ENCODE measurements around the gene NDST4.

NDST4 gene

DNA sequence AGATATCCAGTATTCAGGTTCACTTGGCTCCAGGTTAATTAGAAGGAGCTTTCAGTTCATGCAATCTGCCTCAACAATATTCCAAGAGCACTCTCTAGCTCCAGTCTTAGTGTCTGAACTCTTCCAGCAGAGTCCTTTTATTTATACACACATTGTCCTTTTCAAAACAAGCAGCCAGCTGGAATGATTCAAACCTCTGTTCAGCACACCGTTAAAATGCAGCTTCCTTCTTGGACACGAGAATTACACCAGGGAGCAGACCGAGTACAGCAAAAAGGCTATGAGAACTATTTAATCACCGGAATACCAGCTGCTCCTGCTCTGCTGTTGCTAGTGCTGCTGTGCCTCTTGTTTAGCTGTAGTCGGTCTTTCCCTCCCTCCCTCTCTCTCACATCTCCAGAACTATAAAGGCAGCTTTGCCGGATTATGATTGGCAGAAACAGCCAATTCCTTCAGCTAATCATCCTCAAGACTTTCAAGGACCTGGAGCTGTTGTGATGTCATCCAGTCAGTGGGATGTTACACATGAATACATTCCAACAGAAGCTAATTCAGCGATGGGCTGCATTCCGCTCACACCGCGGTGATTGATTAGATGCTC, at the start of gene NDST4:
Gene NDST4, minus strand, starts transcription at position 115 of the 601 bp plus-strand sequence. CDS start 36,584 bp downstream, outside the sequence.
- DNase-seq, result no peak

DNA sequence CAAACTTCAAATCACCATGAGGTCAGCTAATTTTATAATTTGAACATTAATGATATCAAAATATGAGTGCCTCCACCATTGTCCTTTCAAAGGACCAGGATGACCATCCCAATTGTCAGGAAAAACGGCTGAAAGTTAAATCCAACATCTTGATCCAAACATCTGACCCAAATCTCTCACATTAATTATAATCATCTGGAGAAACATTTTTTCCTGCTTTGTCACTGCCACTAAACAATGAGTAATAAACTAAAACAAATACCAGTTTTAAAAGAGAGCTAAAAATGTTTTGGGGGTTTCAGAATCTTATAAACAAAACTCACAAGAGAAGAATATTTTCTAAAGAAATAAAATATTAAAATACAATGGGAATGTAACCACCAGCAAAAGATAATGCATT, 45.7 kb upstream of the NDST4 start:
- DNase-seq, result no peak

DNA sequence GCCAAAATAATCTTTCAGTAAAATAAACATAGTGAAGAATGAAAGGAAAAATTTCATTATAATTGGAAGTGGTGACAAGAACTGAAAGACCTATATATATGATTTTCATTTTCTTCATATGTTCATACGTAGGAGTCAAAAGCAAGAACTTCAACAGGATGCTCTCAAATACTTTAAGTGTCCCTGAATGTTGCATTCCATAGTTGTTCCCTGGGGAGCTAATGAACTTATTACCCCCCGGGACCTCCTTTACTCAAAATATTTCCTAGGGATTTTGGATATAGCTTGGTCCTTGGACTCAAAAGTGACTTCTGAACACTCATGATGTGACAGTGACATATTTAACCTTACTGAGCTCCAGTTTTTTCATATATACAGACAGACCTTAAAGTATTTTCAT, 44.9 kb upstream of the NDST4 start:
- DNase-seq, result no peak

DNA sequence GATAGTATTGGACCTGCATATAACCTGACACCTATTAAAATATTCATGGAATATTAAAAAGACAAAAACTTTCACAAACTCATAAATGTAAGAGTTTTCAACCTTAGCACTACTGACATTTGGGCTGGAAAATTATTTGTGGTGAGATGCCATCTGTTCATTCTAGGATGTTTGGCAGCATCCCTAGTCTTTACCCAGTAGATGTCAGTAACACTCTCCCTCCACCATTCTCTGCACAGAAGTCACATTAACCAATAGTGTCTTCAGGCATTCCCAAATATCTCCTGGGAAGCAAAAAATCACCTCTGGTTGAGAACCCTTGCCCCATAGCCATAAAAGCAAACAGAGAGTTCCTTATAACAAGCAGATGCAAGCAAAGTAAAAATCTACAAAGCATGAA, 41.4 kb upstream of the NDST4 start:
- DNase-seq, result no peak

DNA sequence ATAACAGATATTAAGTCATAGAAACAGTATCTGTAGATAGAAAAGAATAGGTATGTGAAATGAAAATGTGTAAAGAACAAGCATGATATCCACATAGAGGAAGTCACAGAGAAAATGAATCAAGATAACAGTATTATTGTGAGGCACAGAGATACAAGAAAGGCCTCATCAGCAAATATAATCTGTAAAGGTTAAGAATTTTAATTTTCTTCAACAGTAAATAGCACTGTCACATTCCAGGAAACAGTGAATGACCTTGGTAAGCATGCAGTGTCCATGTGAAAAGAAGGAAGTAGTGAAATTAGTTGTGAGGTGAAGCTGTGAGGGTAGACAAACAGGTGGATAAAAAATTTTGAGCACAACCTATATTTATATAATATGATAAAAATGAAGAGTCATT, 39.5 kb upstream of the NDST4 start:
- DNase-seq, result no peak

DNA sequence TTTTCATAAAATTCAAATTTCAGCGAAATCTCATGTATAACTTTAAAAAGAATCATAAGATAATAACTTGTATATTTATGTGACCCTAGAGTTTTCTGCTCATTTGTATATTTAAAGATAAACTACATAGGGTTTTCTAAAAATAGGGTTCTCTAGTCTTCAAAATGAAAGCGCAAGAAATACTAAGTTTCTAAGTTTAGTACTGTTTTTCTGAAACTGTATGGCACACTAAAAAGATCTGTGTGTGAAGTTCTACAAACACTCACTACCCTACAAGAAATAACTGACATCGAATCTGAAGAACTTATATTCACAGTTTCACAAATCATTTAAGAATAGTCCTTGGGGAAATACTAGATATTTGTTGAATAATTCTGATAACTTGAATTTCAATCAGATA, 38.7 kb upstream of the NDST4 start:
- DNase-seq, result no peak

DNA sequence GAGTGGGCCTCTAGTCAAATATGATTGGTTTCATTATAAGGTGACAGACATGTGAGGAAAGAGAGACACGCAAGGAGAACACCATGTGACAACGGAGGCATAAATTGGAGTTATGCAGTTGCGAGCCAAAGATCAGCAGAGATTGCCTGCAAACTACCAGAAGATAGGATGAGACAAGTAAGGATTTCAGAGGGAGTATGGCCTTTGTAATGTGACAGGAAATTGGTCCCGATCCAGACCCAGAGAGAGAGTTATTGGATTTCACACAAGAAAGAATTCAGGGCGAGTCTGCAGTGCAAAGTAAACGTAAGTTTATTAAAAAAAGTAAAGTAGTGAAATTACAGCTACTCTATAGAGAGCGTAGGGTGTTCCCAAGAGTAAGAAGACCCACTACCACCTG, 35.7 kb upstream of the NDST4 start:
- DNase-seq, result no peak

DNA sequence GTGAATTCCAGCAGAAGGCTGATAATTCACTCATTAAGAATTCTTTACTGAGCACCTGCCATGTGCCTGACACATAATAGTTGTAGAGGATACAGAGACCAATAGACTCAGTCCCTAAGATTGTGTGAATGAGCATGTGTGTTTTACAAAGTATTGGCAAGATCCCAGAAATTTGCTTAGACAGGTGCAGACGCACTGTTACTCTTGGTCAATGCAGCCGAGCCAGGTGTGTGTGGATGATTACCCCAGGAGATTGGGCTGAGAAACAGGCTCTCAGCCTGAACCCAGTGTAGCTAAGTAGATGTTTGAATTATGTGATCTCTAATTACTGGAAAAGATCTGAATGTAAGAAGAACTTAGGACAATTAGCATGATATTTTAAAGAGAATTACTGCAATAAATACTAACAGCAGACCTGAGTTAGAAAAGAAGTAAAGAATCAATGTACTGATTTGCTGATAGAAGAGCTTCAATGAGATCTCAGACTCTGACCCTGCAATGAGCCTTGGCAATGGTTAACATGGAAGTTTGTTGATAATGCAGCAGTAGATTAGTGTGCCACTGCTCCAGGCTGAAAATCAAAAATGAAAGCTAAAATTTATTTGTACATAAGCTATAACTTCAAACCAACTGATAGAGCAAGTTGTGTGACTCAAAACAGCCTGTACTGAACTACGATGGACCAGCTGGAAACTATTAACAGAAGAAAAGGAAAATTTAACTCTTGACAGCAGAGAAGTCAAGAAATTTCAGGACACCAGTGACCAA, 32.2 kb upstream of the NDST4 start:
- DNase-seq, result no peak

DNA sequence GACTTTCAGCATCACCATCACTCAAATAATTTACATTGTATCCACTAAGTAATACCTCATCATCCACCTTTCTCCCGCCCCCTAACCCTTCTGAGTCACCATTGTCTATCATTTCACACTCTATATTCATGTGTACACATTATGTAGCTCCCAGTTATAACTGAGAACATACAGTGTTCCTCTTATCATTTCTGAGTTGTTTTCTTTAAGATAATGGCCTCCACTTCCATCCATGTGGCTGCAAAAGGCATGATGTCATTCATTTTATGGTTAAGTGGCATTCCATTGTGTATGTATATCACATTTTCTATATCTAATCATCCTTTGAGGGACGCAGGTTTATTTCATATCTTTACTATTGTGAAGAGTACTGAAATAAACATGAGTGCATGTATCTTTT, 14.6 kb upstream of the NDST4 start:
- DNase-seq, result no peak

DNA sequence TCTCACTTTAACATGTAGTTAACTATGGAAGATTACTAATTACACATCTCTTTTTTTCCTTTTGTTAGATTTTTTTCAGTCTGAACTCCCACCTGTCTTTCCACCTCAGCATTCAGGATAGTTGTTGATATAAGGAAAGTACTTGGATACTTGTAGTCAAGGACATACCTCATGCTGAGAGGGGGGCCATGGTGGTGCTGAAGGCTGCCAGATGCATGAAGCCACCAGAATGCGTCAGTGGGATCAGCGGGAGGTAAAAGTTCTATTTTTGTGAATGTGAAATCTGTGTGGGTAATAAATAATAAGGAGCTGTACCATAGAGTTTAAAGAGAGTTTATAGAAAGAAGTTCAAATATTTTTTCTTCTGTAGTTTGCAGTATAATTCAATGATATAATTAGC, 13.1 kb upstream of the NDST4 start:
- DNase-seq, result no peak

DNA sequence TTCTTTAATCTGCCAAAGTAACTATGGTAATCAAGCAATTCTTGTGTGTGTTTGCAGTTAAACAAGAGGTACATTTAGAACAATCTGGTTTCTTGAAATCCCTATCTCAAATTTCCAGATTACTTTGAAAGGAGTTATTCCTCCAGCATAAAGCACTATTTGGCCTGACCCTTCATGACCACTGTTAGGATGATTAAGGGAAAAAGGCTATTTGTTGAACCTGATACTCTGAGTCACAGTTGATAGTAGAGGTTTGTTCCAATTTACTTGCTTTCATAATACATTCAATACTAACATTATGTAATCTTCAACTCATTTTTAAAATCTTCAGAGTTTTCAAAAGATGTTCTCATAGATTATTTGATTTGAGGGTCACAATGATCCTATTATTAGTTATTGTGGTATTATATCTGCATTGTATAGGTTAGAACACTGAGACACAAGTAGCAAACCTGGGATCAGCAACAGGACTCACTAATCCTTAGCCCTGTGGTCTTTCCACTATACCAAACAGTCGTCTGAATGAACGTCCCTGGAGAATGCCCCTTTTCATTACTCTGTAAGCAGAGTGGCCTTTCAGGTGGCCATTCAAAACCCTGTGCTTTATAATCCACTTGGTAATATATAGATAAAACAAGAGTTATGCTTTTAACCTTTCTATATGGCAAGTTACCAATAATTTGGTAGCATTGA, 8.1 kb upstream of the NDST4 start:
- no peak for DNase-seq

DNA sequence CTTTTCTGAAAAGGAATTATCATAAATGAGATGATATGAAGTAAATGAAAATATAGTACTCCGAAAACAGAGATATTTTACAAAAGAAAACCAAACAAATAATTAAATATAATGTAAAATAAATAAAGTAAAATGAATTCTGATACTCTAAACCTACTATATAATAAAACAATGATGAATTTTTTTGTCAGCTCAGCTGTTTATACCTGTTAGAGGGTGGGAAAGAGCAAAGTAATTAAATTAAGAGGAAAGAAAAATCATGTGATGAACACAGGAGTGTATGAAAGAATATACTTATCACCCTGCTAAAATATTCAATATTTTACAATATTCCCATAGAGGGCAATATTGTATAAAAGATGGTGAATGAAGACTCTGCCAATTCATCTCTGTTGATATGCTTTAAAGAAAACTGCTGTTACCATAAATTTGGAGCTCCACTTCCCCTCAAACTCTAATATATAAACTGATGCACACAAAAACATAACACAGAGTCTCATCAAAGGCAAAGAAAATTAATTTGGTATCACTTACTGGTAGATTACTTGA, 6.5 kb upstream of the NDST4 start:
- DNase-seq, result no peak

DNA sequence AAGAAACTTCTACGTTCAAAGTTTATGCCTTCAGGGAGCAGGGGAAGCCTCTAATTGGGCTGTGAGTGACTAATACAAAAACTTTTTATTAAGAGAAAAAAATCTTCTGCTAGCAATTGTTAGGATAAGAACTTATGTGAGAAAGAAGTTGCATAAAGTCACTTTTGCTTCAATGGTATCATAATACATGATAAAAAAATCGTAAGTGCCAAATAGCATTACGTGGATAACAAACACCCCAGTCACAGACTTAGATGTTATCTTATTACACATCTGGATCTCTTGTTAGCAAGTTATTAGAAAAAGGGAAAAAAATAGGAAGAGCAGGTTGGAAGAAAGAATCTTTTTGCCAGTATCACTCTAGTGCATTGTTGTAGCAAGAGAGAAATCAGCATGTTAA, 4.2 kb upstream of the NDST4 start:
- no peak for DNase-seq

DNA sequence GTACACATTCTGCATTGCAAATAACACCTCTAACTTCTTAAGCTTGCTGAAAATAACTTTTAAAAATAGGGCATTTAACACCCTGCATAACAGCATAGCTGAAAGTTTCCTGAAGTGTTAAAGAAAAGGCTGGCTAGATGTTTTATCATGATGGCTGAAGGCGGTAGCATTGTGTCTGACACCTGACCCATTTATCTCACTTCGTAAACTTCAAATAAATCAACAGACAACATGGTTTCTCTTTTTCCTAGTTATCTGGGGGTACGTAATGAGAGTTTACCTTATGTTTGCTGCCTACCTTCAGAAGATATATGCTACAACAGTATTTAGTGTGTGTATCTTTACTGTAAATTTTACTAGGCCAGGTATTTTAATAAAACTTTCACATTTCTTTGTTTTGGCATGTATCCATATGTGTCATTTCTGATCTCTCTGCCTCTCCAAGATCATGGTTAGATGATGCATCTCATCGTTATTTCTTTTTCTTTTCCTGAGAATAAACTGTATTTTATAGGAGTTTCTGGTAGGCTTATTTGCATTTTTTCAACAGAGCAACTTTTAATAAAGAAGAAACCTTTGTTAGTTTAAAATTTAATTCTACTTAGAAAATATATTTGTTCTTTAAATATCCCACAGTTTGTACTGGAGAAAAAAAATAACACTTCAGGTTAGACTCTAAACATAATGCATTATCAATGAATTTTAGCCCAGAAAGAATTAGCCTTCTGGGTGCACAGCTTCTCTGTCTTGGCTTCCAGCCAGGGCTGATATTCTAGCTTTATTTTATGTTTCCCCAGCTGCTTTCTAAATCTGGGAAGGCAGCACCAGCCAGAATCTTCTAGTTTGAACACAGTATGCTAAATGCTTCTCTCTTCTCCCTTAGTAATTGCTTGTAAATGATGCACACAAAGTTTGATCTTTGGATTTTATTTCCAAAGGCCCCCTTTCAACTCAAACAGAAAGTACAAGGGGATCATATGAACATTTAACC, 2.9 kb downstream of the NDST4 start:
- DNase-seq, result no peak

DNA sequence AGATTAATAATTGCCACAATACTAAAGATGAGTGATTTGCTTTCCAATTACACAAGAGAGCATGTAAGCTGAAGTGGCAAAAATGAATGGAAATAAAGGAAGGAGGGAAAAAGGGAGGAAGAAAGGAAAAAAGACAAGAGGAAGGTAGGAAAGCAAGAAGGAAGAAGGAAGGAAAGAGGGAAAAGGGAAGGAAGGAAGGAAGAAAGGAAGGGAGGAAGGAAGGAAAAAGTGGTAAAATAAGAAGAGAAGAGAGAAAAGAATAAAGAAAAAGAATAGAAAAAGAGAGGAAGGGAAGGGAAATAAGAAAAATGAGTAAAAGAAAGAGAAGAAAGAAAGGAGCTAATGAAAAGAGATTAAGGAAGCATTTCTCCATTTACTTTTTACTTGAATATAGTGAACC, 4.6 kb downstream of the NDST4 start:
- no peak for DNase-seq

DNA sequence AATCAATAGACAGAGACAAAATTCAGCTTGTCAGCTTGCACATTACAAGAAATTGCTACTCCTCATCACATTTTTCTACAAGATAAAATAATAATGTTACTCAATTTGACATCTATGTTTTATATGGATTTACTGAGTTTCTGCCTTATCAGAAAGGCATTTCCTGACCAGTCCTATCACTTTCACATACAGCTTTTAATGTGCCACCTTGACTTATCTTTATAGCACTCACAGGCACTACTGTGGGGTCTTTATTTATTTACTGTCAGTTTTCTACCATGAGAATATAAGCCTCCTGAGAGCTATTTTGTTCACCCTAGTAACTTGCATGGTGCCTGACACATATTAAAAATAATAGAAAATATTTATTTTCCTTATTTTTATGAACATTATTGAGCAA, 6.0 kb downstream of the NDST4 start:
- DNase-seq, result no peak

DNA sequence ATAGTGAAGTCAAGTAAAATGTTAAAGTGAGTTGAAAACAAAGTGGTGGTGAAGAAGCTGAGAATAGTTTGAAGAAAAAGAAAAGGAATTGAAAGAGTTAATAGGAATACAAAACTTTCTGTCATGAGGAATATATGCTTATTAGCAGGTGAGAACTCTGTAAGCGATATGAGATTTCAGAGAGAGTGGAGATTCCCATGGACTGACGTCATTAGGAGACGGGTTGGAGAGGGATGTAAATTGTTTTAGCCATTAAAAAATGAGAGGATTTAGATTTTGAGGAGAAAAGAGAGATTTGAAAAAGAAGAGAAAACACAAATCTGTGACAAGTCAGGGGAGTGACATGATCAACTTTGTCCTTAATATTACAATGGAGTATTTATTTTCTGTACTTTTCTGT, 11.7 kb downstream of the NDST4 start:
- DNase-seq, result no peak

DNA sequence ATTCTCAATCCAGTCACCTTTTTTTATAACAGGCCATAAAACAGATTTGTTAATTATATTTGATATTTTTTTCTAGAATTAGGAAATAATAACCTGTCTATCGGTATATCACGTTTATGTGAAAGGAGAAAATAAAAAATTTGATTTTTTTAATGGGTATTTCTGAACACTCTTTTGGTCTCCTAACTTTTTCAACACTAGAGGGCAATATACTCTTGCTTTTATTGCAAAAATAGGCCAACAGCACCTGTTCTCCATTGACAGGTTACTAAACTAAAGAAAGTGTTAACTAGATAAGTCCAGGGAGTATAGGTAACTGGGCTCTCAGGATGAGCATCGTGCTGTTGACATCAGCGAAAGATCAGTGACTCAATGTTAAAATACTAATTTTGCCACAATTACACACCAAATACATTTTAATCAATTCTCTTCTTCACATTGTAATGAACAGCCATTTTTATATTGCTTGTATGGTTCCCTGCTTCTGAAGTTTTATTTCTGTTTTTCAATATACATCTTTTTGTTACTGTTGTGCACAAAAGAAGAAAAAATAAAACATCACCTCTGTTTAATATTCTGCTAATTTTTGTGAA, 22.8 kb downstream of the NDST4 start:
- peak; percentile 9 for DNase-seq

DNA sequence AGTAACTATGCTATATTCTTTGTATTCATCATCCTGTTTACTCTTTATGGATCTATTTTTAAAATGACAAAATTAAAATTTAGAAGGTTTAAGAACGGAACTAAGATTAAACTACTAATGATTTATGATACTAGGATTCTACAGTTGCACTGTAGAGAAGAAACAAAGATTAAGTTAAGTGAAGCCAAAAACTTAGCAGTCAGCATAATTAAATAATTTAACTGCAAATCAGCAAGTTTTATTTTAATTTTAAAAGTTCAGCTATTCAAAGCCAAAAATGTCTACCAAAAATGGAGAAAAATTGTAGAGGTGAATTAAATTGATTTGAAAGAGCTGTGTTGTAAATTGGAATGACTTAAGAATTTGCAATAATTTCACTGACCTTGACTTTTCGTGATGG, 30.8 kb downstream of the NDST4 start:
- DNase-seq, result no peak

DNA sequence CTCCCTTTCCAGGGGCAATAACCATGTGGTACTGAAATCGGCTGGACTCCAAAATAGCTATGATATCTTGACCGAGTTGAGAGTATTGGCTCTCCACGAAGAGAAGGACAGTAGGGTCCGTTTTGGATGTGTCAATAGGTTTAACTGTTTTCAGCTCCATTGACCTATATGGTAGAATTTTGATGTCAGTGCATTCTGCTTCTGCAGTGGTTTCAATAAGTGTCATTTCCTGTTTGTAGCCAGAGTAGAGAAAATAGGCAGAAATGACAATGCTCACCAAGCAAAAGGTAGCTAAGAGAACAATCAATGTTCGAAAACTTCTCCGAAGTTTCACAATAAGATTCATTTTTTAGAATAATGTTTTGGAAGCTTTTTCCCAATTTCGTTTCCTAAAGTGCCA, 36.7 kb downstream of the NDST4 start:
- no peak for DNase-seq

DNA sequence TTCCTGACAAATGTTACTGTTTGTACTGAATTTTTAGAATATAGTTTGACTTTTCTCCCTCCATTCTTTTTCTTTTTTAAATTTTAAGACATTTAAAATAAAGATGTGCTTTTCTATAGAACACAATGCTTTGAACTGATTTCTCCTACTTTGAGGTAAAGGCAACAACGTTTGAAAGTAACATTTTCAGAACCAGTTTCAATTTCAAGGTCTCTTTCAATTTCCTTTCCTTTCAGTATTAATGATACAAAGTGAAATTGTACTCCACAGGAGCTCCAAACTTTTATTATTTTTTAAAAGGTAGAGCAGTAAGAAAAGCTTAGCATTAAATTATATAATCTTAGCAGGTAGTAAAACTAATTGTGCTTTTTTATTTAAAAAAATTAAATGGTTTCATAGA, 54.9 kb downstream of the NDST4 start:
- DNase-seq, result no peak

DNA sequence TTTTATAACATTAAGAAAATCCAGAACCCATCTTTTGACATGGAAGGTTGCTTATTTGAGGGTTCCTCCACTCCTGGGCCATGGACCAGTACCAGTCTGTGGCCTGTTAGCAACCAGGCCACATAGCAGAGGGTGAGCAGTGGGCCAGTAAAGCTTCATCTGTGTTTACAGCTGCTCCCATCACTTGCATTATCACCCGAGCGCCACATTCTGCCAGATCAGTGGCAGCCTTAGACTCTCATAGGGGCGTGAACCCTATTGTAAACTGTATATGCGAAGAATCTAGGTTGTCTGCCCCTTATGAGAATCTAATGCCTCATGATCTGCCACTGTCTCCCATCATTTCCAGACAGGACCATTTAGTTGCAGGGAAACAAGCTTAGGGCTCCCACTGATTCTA, 58.6 kb downstream of the NDST4 start:
- no peak for DNase-seq

Data from CD4-positive, alpha-beta T cell treated with Interleukin-12 subunit alpha and Interleukin-12 subunit beta, for 1 hour (primary cell).